Rectal smooth muscle tissue (tissue), 1 donor: ENCODE results near the gene SLC6A1.

Experiments used
- H3K27ac ChIP-seq: one replicate; pipeline ENCODE4 v1.7.0; 2013; ENCODE audit warnings: low read depth, low read length, inconsistent platforms
- H3K27me3 ChIP-seq: one replicate; pipeline ENCODE4 v1.7.0; 2013; ENCODE audit warnings: low read length; ENCODE audit not compliant: control insufficient read depth, insufficient read depth
- H3K36me3 ChIP-seq: one replicate; pipeline ENCODE4 v1.7.0; 2013; ENCODE audit warnings: low read length; ENCODE audit not compliant: control insufficient read depth, insufficient read depth
- H3K4me1 ChIP-seq: one replicate; pipeline ENCODE4 v1.7.0; 2013; ENCODE audit warnings: low read length; ENCODE audit not compliant: control insufficient read depth, insufficient read depth
- H3K4me3 ChIP-seq: one replicate; pipeline ENCODE4 v1.7.0; 2013; ENCODE audit warnings: low read length
- H3K9ac ChIP-seq: one replicate; pipeline ENCODE4 v1.7.0; 2013; ENCODE audit warnings: low read length

SLC6A1 gene

GRCh38 chr3:10956531-10956930 lies 36.0 kb upstream of the SLC6A1 start:
- Histone ChIP-seq H3K36me3 (no peaks in the 10 kb centered on the region), H3K4me3 (no peak overlapping the region), H3K27me3 (no peaks in the 10 kb centered on the region), H3K9ac (no peak overlapping the region), H3K27ac (no peak overlapping the region), H3K4me1 (no peaks in the 10 kb centered on the region)

- H3K4me1 ChIP-seq: no peaks in the 10 kb centered on the region
- no peak overlapping the region for H3K9ac ChIP-seq
Observed at GRCh38 chr3:10956986-10957385, 35.6 kb upstream of the SLC6A1 start.

GRCh38 chr3:10957976-10958749 lies 34.4 kb upstream of the SLC6A1 start:
- Histone ChIP-seq H3K27me3 (no peaks in the 10 kb centered on the region), H3K27ac (no peak overlapping the region), H3K36me3 (no peaks in the 10 kb centered on the region), H3K4me3 (no peak overlapping the region), H3K9ac (no peak overlapping the region), H3K4me1 (no peaks in the 10 kb centered on the region)

More at GRCh38 chr3:10956986-10957385, 35.6 kb upstream of the SLC6A1 start:
- Histone ChIP-seq H3K36me3 (no peaks in the 10 kb centered on the region), H3K4me3 (no peak overlapping the region), H3K27ac (no peak overlapping the region), H3K27me3 (no peaks in the 10 kb centered on the region)

GRCh38 chr3:10960255-10960654 lies 32.3 kb upstream of the SLC6A1 start:
- H3K27me3 ChIP-seq: no peaks in the 10 kb centered on the region
- H3K27ac ChIP-seq: no peak overlapping the region
- no peaks in the 10 kb centered on the region for H3K36me3 ChIP-seq
- no peak overlapping the region for H3K9ac ChIP-seq
- H3K4me1 ChIP-seq: no peaks in the 10 kb centered on the region
- no peak overlapping the region for H3K4me3 ChIP-seq

- H3K4me3 ChIP-seq: no peak overlapping the region
- no peak overlapping the region for H3K27ac ChIP-seq
- no peaks in the 10 kb centered on the region for H3K36me3 ChIP-seq
- H3K27me3 ChIP-seq: no peaks in the 10 kb centered on the region
- no peaks in the 10 kb centered on the region for H3K4me1 ChIP-seq
- H3K9ac ChIP-seq: no peak overlapping the region
Observed at GRCh38 chr3:10961921-10962320, 30.6 kb upstream of the SLC6A1 start.

- H3K36me3 ChIP-seq: no peaks in the 10 kb centered on the region
- no peaks in the 10 kb centered on the region for H3K27me3 ChIP-seq
- H3K4me1 ChIP-seq: no peaks in the 10 kb centered on the region
- H3K27ac ChIP-seq: no peak overlapping the region
- H3K9ac ChIP-seq: no peak overlapping the region
- no peak overlapping the region for H3K4me3 ChIP-seq
Observed at GRCh38 chr3:10962481-10963036, 30.0 kb upstream of the SLC6A1 start.

- no peaks in the 10 kb centered on the region for H3K27me3 ChIP-seq
- H3K4me3 ChIP-seq: no peak overlapping the region
- no peak overlapping the region for H3K9ac ChIP-seq
- no peak overlapping the region for H3K27ac ChIP-seq
- no peaks in the 10 kb centered on the region for H3K4me1 ChIP-seq
- H3K36me3 ChIP-seq: no peaks in the 10 kb centered on the region
Observed at GRCh38 chr3:10964537-10965167, 27.9 kb upstream of the SLC6A1 start.

- Histone ChIP-seq H3K4me3 (no peak overlapping the region), H3K27me3 (peaks cover 2% of the 10 kb centered on the region), H3K36me3 (no peaks in the 10 kb centered on the region), H3K4me1 (no peaks in the 10 kb centered on the region), H3K9ac (no peak overlapping the region), H3K27ac (no peak overlapping the region)
Observed at GRCh38 chr3:10968401-10968800, 24.1 kb upstream of the SLC6A1 start.

GRCh38 chr3:10970306-10970960 lies 22.1 kb upstream of the SLC6A1 start:
- Histone ChIP-seq H3K4me1 (no peaks in the 10 kb centered on the region), H3K4me3 (no peak overlapping the region), H3K36me3 (no peaks in the 10 kb centered on the region), H3K9ac (no peak overlapping the region), H3K27me3 (peaks cover 2% of the 10 kb centered on the region), H3K27ac (no peak overlapping the region)

GRCh38 chr3:10972072-10972782 lies 20.3 kb upstream of the SLC6A1 start:
- H3K36me3 ChIP-seq: no peaks in the 10 kb centered on the region

GRCh38 chr3:10973046-10973595 lies 19.4 kb upstream of the SLC6A1 start:
- no peaks in the 10 kb centered on the region for H3K4me1 ChIP-seq
- no peak overlapping the region for H3K27ac ChIP-seq
- H3K36me3 ChIP-seq: no peaks in the 10 kb centered on the region
- peaks cover 2% of the 10 kb centered on the region for H3K27me3 ChIP-seq
- no peak overlapping the region for H3K9ac ChIP-seq
- no peak overlapping the region for H3K4me3 ChIP-seq

More at GRCh38 chr3:10972072-10972782, 20.3 kb upstream of the SLC6A1 start:
- Histone ChIP-seq H3K4me3 (no peak overlapping the region), H3K9ac (no peak overlapping the region), H3K27me3 (peaks cover 2% of the 10 kb centered on the region), H3K27ac (no peak overlapping the region), H3K4me1 (no peaks in the 10 kb centered on the region)

GRCh38 chr3:10974131-10974530 lies 18.4 kb upstream of the SLC6A1 start:
- Histone ChIP-seq H3K36me3 (no peaks in the 10 kb centered on the region), H3K27ac (no peak overlapping the region), H3K27me3 (peaks cover 2% of the 10 kb centered on the region), H3K4me1 (no peaks in the 10 kb centered on the region), H3K9ac (no peak overlapping the region), H3K4me3 (no peak overlapping the region)
